HG03039 (cell line): ENCODE results near the gene CIDEB.
"Not testable (repeated sequence)": the region's sequence is repeated elsewhere in the genome, so short reads cannot be mapped to it uniquely, and the experiment has no call there.

Experiments used
- ATAC-seq: cut with Tn5 transposase; IDR thresholded peaks from one replicate; pipeline ENCODE4 v1.9.1; 2021; ENCODE audit warnings: mild to moderate bottlenecking, moderate library complexity; ENCODE audit not compliant: unreplicated experiment

The CIDEB gene

DNA sequence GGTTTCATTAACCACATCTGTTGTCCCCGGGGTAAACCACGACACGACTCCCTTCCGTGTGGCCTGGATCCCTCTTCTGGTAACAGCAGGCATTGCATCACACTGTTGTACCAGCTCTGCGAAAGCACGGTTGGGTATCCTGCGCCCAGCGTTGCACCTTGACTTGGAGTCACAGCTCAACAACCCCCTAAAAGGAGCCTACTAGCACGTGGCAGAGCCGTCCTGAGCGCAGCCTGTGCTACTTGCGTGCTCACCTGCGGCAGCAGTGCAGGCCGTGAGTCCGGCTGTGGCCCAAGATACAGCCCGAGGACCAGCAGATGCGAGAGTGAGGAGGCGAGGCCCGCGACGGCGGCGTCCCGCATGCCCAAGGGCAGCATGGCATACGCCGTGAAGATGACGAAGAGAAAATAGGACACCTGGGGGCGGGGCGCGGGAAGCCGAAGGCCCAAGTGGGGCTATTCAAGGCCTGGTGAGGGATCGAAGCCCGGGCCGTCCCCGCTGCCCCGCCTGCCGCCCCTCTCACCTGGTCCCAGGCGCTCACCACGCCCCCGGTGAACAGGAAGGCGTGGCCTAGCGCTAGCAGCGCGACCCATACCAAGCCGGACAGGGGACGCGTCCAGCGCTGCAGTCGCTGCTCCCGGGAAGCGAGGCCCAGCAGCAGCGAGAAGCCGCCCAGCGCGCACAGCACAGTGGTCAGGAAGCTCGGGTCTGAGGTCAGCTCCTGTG is 24.7 kb upstream of the CIDEB start:
- peak; percentile 76 for ATAC-seq

DNA sequence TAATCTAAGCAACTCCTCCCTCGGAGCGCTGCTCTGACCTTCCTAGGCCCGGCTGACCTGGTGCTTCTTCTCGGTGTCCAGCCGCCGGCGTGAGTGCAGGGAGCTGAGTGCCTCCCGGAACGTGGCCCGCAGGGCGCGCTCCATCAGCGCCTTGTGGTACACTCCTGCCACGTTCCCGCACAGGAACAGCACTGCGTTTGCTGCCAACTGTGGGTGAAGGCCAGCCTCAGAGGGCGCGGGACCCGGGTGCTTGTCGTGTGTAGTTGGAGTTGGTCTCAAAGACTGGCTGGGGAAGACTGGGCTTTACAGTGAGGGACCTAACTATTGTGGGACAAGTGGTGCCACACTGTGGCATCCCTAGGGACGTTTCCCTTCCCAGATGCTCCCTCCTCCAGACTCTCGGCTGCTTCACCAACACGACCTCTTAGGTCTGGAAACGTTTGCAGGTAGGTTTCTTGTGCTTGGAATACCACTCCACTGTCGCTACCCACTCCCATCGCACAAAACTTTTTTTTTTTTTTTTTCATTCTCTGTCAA is 24.0 kb upstream of the CIDEB start:
- no peak for ATAC-seq

- ATAC-seq: no peak
Observed at GRCh38 chr14:24330973-24331674, 23.3 kb upstream of the CIDEB start.

DNA sequence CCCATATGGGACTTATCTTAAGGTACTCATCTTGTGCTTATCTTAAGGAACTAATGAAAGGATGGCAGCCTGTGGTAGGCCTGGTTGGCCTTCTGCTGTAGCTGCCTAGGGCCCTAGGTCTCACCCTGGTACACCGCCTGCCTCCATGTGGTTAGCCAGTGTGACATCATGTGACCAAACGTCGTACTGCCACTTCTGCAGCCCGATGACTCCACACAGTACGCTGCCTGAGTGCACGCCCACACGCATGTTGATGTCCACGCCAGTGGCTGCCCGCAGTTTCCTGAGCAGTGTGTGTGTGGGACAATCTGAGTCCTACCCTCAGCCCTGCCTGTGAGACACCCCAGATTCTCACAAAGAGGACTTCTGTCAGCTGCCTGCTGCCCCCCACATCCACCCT is 22.0 kb upstream of the CIDEB start:
- ATAC-seq: no peak

GRCh38 chr14:24329073-24329663 is 21.4 kb upstream of the CIDEB start:
- no peak for ATAC-seq

DNA sequence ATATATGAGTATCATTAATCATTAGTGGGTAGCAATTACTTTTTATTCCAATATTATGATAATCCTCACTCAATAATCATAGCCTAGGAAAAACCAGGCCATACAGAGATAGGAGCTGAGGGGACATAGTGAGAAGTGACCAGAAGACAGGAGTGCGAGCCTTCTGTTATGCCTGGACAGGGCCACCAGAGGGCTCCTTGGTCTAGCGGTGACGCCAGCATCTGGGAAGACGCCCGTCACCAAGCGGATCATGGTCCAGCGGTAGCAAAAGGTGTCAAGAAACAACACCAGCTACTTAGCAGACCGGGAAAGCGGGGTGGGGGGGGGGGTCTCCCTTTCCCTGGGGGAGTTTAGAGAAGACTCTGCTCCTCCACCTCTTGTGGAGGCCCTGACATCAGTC is 20.1 kb upstream of the CIDEB start:
- not testable (repeated sequence) for ATAC-seq

DNA sequence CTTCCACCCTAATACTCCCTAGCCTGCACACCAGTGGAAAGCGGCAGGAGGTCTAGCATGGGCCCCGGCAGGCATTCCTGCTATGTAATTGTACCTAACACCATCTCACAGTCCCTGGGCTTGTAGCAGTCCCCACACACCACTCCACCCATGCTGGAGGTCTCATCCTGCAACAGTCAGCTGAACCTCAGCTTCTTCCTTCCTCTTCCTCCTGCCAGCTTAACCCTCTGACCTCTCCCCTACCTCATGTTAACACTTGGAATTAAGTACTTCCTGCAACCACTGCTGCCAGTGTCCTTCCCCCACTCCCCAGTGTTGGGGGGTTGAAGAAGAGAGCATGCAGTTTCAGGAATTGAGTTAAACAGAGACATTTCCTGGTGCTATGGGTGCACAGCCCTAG is 19.5 kb upstream of the CIDEB start:
- no peak for ATAC-seq

- no peak for ATAC-seq
Observed at GRCh38 chr14:24325963-24326362, 18.2 kb upstream of the CIDEB start.

- ATAC-seq: no peak
Observed at GRCh38 chr14:24325041-24325530, 17.3 kb upstream of the CIDEB start.

GRCh38 chr14:24324024-24324423 is 16.2 kb upstream of the CIDEB start:
- ATAC-seq: no peak

GRCh38 chr14:24323341-24323740 is 15.6 kb upstream of the CIDEB start:
- no peak for ATAC-seq

- no peak for ATAC-seq
Observed at GRCh38 chr14:24322672-24323071, 14.9 kb upstream of the CIDEB start.

DNA sequence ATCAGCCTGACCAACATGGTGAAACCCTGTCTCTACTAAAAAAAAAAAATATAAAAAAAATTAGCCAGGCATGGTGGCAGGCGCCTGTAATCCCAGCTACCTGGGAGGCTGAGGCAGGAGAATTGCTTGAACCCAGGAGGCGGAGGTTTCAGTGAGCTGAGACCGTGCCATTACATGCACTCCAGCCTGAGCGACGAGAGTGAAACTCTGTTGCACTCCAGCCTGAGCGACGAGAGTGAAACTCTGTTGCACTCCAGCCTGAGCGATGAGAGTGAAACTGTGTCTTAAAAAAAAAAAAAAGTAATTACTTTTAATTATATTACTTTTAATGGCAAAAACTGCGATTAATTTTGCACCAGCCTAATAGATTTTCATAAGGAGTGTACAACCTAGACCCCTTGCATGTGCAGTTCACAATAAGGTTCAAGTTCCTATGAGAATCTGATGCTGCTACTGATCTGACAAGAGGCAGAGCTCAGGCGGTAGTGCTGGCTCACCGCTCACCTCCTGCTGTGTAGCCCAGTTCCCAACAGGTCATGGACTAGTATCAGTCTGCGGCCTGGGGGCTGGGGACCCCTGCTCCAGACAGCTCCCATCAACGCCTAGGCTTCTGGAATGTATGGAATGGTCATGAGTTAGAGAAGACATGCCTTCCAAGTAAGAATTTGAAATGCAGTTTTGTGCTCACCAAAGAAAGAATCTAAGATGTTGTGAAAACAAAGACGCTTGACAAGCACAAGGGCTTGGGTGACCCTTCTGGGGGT is 13.6 kb upstream of the CIDEB start:
- no peak for ATAC-seq

DNA sequence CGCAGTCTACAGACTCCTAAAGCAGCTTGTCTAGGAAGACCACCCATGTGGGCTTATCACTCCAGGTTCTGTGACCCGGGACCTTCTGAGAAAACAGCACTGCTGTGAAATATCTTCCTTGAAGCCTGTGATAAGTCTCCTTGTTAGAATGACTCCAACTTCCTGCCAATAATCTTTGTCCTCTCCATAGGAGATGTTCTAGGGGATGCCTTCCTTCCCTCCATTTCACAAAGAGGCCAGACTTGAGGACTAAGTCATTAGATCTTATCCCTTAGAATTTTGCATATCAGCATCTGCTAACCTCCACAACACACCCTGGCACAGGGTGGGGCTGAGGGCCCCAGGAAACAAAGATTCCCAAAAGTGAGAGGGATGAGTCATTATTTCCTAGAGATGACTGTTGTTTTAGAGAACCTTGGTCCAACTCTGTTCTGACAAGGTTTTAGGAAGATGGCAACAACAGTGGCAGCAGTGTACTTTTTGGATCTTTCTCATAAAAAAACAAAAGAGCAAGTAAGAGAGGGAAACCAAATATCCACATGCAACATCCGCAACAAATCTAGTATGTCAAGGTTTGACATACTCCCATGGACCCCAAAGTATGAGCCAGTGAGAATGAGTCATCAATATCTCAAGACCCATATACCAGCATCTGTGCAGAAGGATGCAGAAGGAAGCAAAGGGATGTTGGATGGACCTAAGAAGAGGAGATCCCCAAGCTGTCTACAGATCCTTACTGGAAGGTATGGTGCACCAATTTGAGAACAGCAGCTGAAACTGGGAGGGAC is 9.6 kb upstream of the CIDEB start:
- ATAC-seq: no peak

- no peak for ATAC-seq
Observed at GRCh38 chr14:24316597-24316950, 8.8 kb upstream of the CIDEB start.

DNA sequence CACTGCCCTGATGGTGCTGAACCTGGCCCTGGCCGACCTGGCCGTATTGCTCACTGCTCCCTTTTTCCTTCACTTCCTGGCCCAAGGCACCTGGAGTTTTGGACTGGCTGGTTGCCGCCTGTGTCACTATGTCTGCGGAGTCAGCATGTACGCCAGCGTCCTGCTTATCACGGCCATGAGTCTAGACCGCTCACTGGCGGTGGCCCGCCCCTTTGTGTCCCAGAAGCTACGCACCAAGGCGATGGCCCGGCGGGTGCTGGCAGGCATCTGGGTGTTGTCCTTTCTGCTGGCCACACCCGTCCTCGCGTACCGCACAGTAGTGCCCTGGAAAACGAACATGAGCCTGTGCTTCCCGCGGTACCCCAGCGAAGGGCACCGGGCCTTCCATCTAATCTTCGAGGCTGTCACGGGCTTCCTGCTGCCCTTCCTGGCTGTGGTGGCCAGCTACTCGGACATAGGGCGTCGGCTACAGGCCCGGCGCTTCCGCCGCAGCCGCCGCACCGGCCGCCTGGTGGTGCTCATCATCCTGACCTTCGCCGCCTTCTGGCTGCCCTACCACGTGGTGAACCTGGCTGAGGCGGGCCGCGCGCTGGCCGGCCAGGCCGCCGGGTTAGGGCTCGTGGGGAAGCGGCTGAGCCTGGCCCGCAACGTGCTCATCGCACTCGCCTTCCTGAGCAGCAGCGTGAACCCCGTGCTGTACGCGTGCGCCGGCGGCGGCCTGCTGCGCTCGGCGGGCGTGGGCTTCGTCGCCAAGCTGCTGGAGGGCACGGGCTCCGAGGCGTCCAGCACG is 8.2 kb upstream of the CIDEB start:
- ATAC-seq: no peak

GRCh38 chr14:24315243-24315806 is 7.5 kb upstream of the CIDEB start:
- ATAC-seq: no peak

- no peak for ATAC-seq
Observed at GRCh38 chr14:24314377-24315193, 6.8 kb upstream of the CIDEB start.
